GM23248 (cell line): ENCODE results near the gene CSRP1.

ENCODE experiments used
- EZH2 ChIP-seq: fragments of 200-600 bp; sonication (generic); IDR thresholded peaks from 2 replicates; pipeline ENCODE4 v1.6.1; 2018; ENCODE audit warnings: antibody characterized with exemption, mild to moderate bottlenecking; ENCODE audit not compliant: insufficient read depth, poor library complexity, severe bottlenecking
- EZH2phosphoT487 ChIP-seq: fragments of 200-600 bp; sonication (generic); IDR thresholded peaks from 2 replicates; pipeline ENCODE4 v1.6.1; 2018; ENCODE audit warnings: antibody characterized with exemption, moderate library complexity, mild to moderate bottlenecking, low read depth; ENCODE audit not compliant: insufficient read depth

GRCh38 chr1:201468501-201468843 lies 38.5 kb downstream of the CSRP1 start:
- TF ChIP-seq EZH2 (no peak), EZH2phosphoT487 (no peak)
